SK-N-SH treated with all-trans-retinoic acid at 6 μM for 48 hours (cell line): ENCODE data around the gene FOXN4.

Experiments
- ATAC-seq: fragments of 200-7000 bp; cut with Tn5 transposase; 3 replicates; pipeline ENCODE4 v1.9.1; 2020; ENCODE audit warnings: mild to moderate bottlenecking, moderate library complexity
- ARNTL ChIP-seq: fragments of 450-650 bp; formaldehyde crosslinking; IDR thresholded peaks from 2 replicates; pipeline ENCODE4 v1.5.0; 2020; ENCODE audit warnings: low read depth, mild to moderate bottlenecking, moderate library complexity, borderline replicate concordance
- BACH2 ChIP-seq: fragments of 250-450 bp; sonication (Bioruptor Pico); IDR thresholded peaks from 2 replicates; pipeline ENCODE4 v1.9.0; 2021; ENCODE audit warnings: mild to moderate bottlenecking, borderline replicate concordance
- CSDC2 ChIP-seq: fragments of 250-450 bp; sonication (Bioruptor Pico); IDR thresholded peaks from 2 replicates; pipeline ENCODE4 v1.5.0; 2020; ENCODE audit warnings: mild to moderate bottlenecking, moderate library complexity
- CSRNP3 ChIP-seq: fragments of 250-450 bp; sonication (Bioruptor Pico); IDR thresholded peaks from 2 replicates; pipeline ENCODE4 v1.5.1; 2021; ENCODE audit warnings: mild to moderate bottlenecking, moderate library complexity
- ESRRG ChIP-seq: fragments of 250-450 bp; sonication (Bioruptor Pico); IDR thresholded peaks from 2 replicates; pipeline ENCODE4 v1.6.1; 2021; ENCODE audit warnings: mild to moderate bottlenecking
- ISL1 ChIP-seq: fragments of 250-450 bp; sonication (Bioruptor Pico); IDR thresholded peaks from 2 replicates; pipeline ENCODE4 v2.1.2; 2022; ENCODE audit warnings: mild to moderate bottlenecking, moderate library complexity
- OSR1 ChIP-seq: fragments of 250-450 bp; sonication (Bioruptor Pico); IDR thresholded peaks from 2 replicates; pipeline ENCODE4 v1.8.0; 2022; ENCODE audit warnings: moderate library complexity, mild to moderate bottlenecking, inconsistent platforms
- PATZ1 ChIP-seq: fragments of 250-450 bp; sonication (Bioruptor Pico); IDR thresholded peaks from 2 replicates; pipeline ENCODE4 v1.8.0; 2020; ENCODE audit warnings: mild to moderate bottlenecking, moderate library complexity, borderline replicate concordance
- POU6F1 ChIP-seq: fragments of 250-450 bp; sonication (Bioruptor Pico); IDR thresholded peaks from 2 replicates; pipeline ENCODE4 v1.8.0; 2021; ENCODE audit warnings: low read depth, mild to moderate bottlenecking, moderate library complexity, borderline replicate concordance
- PPARA ChIP-seq: fragments of 250-450 bp; sonication (Bioruptor Pico); IDR thresholded peaks from 2 replicates; pipeline ENCODE4 v1.5.0; 2020; ENCODE audit warnings: mild to moderate bottlenecking, borderline replicate concordance
- RARB ChIP-seq: fragments of 250-450 bp; sonication (Bioruptor Pico); IDR thresholded peaks from 2 replicates; pipeline ENCODE4 v1.8.0; 2021; ENCODE audit warnings: mild to moderate bottlenecking, moderate library complexity
- SNAI2 ChIP-seq: fragments of 250-450 bp; sonication (Bioruptor Pico); IDR thresholded peaks from 2 replicates; pipeline ENCODE4 v1.5.0; 2020; ENCODE audit warnings: mild to moderate bottlenecking, moderate library complexity
- TCF4 ChIP-seq: fragments of 250-450 bp; sonication (Bioruptor Pico); IDR thresholded peaks from 2 replicates; pipeline ENCODE4 v1.8.0; 2021; ENCODE audit warnings: mild to moderate bottlenecking, moderate library complexity, borderline replicate concordance
- TOX ChIP-seq: fragments of 250-450 bp; sonication (Bioruptor Pico); IDR thresholded peaks from 2 replicates; pipeline ENCODE4 v1.8.0; 2021; ENCODE audit warnings: mild to moderate bottlenecking, moderate library complexity, borderline replicate concordance
- ZC3H10 ChIP-seq: fragments of 250-450 bp; sonication (Bioruptor Pico); IDR thresholded peaks from 2 replicates; pipeline ENCODE4 v1.5.1; 2021; ENCODE audit warnings: mild to moderate bottlenecking, moderate library complexity
- ZFP3 ChIP-seq: fragments of 250-450 bp; sonication (Bioruptor Pico); IDR thresholded peaks from 2 replicates; pipeline ENCODE4 v1.5.0; 2020; ENCODE audit warnings: mild to moderate bottlenecking, moderate library complexity
- ZFP30 ChIP-seq: fragments of 450-650 bp; formaldehyde crosslinking; IDR thresholded peaks from 2 replicates; pipeline ENCODE4 v1.5.0; 2022; ENCODE audit warnings: mild to moderate bottlenecking, moderate library complexity
- ZNF565 ChIP-seq: fragments of 450-650 bp; formaldehyde crosslinking; conservative IDR thresholded peaks from 2 replicates; pipeline ENCODE4 v1.5.0; 2020; ENCODE audit warnings: low read depth, mild to moderate bottlenecking, moderate library complexity
- ZNF70 ChIP-seq: fragments of 450-650 bp; formaldehyde crosslinking; IDR thresholded peaks from 2 replicates; pipeline ENCODE4 v1.5.0; 2020; ENCODE audit warnings: mild to moderate bottlenecking, moderate library complexity
- ZNF8 ChIP-seq: fragments of 450-650 bp; formaldehyde crosslinking; IDR thresholded peaks from 2 replicates; pipeline ENCODE4 v1.5.0; 2020; ENCODE audit warnings: mild to moderate bottlenecking, moderate library complexity
- TF ChIP-seq, protein P1 (sequence below): fragments of 250-450 bp; sonication (Bioruptor Pico); IDR thresholded peaks from 2 replicates; pipeline ENCODE4 v1.5.1; 2020; ENCODE audit warnings: low read depth, mild to moderate bottlenecking, moderate library complexity

Gene FOXN4

GRCh38 chr12:109308534-109309380, at the start of gene FOXN4:
TSS of gene FOXN4 (minus strand) at chr12:109309284. CDS start at chr12:109308321, 963 bp downstream.
- TF ChIP-seq PPARA (CRISPR knock-in tag) (no peak), ZNF8 (no peak), PATZ1 (CRISPR knock-in tag) (no peak), ZNF70 (CRISPR knock-in tag) (no peak), BACH2 (CRISPR knock-in tag) (no peak), TCF4 (CRISPR knock-in tag) (no peak), ARNTL (no peak), ZC3H10 (CRISPR knock-in tag) (no peak), TOX (CRISPR knock-in tag) (no peak), ZNF565 (no peak), ZFP30 (CRISPR knock-in tag) (no peak)
- TF ChIP-seq, protein P1, sequence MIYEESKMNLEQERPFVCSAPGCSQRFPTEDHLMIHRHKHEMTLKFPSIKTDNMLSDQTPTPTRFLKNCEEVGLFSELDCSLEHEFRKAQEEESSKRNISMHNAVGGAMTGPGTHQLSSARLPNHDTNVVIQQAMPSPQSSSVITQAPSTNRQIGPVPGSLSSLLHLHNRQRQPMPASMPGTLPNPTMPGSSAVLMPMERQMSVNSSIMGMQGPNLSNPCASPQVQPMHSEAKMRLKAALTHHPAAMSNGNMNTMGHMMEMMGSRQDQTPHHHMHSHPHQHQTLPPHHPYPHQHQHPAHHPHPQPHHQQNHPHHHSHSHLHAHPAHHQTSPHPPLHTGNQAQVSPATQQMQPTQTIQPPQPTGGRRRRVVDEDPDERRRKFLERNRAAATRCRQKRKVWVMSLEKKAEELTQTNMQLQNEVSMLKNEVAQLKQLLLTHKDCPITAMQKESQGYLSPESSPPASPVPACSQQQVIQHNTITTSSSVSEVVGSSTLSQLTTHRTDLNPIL (CRISPR knock-in tag) = no peak
- ATAC-seq = peak; percentile 58; the same call in 2 of the 3 replicates

DNA sequence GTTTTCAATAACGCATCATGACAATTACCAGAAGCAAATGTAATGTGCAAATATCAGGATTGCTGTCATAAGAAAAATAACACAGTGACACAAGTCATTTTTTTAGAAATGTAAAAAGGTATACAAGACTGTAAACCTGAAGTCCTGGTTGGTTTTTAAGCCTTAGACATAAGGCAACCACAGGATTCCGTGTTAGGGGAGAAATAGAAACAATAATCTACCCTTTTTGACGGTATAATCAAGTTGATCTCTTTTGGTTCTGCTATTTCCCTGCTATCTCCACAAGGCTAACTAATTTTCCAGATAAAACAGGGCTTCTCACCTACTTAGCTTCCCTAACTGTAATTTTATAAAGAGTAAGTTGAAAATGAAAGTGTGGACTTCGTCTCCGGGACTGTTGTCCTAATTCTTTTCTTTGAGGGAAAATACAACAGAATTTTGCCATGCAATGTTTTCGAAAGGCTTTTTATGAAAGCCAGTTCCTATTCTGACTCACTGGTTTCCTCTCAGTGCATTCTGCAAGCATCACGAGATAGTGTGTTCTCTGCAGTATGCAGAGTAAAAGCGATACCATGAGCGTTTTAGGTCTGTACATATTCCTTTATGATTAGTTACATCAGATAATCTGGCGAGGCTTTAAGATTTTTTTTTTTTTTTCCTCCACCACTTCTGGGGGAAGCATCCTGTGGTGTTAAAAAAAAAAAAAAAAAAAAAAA, 49.2 kb upstream of the FOXN4 start:
- ATAC-seq = peak; percentile 83
- TF ChIP-seq ZNF8 (no peak), ZFP30 (CRISPR knock-in tag) (no peak), CSRNP3 (CRISPR knock-in tag) (no peak), ARNTL (no peak), ZNF565 (no peak)

- TF ChIP-seq OSR1 (CRISPR knock-in tag) (no peak), SNAI2 (CRISPR knock-in tag) (no peak), ZNF8 (no peak), RARB (CRISPR knock-in tag) (no peak), ZFP3 (CRISPR knock-in tag) (no peak), ARNTL (no peak), ZNF70 (CRISPR knock-in tag) (no peak), CSRNP3 (CRISPR knock-in tag) (no peak), TOX (CRISPR knock-in tag) (no peak), POU6F1 (CRISPR knock-in tag) (no peak), BACH2 (CRISPR knock-in tag) (no peak), ESRRG (no peak), ZC3H10 (CRISPR knock-in tag) (no peak), CSDC2 (no peak), TCF4 (CRISPR knock-in tag) (no peak), ISL1 (CRISPR knock-in tag) (no peak)
- TF ChIP-seq, protein P1 (CRISPR knock-in tag) = no peak
- no peak for ATAC-seq
These were observed 47.9 kb upstream of the FOXN4 start for GRCh38 chr12:109357032-109357431.
